Measurements from ENCODE around the gene RNF182. TPM values are rescaled to one million over a fixed set of nuclear protein-coding genes. Genes with fewer than 3 reads are reported as not detected.

Gene RNF182
- total and polyA plus RNA-seq, 2 donors (not counting 1 experiment from before 2014, with no cell fraction given), result 0.10 TPM; not detected in 1

DNA sequence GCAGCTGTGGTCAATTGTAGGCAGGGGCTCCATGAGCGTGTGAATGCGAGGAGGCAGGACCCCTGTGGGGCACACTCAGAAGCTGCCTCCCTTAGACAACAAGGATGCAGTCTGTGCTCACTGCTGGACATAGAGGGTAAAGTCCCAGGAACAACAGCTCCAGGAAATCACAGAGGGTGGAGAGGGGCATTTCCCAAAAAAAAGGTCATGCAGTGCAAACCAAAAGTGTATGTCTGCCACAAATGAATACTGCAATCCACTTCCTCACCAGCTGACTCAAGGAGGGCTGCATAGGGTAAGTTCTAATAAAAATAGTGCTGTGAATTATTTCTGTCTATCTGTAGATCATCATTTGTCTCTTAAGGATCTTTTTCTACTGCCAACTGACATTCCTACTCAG lies 95.8 kb downstream of the RNF182 start:
- H4K20me1 ChIP-seq (ENCODE audit: control insufficient read depth, insufficient read depth, low read length, poor library complexity, severe bottlenecking), result no peaks in the 10 kb centered on the region
- no peaks in the 10 kb centered on the region for H3K79me2 ChIP-seq (ENCODE audit: control insufficient read depth, insufficient read depth, low read length)
- peaks cover 7% of the 10 kb centered on the region for H3K4me1 Mint-ChIP-seq
- intact Hi-C loops (cut with micrococcal nuclease), result no loop called here
- TF ChIP-seq, protein P1, sequence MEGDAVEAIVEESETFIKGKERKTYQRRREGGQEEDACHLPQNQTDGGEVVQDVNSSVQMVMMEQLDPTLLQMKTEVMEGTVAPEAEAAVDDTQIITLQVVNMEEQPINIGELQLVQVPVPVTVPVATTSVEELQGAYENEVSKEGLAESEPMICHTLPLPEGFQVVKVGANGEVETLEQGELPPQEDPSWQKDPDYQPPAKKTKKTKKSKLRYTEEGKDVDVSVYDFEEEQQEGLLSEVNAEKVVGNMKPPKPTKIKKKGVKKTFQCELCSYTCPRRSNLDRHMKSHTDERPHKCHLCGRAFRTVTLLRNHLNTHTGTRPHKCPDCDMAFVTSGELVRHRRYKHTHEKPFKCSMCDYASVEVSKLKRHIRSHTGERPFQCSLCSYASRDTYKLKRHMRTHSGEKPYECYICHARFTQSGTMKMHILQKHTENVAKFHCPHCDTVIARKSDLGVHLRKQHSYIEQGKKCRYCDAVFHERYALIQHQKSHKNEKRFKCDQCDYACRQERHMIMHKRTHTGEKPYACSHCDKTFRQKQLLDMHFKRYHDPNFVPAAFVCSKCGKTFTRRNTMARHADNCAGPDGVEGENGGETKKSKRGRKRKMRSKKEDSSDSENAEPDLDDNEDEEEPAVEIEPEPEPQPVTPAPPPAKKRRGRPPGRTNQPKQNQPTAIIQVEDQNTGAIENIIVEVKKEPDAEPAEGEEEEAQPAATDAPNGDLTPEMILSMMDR (IDR thresholded peaks at IDR 0.05), result no peak
- TF ChIP-seq EZH2 (IDR thresholded peaks at IDR 0.05; ENCODE audit: borderline replicate concordance, insufficient read depth, low read depth, low read length, poor library complexity, severe bottlenecking), result no peak
- no CpG with 5 or more reads among the region's 2 CpGs for WGBS (ENCODE audit: insufficient coverage)
- ChIA-PET POLR2A (no interaction called here), CTCF (interaction anchor here (1.4 kb wide), 1 partner anchor 26 kb away, joined by 5 read pairs; no protein-coding TSS in a partner anchor)
- H2AFZ ChIP-seq (ENCODE audit: insufficient read depth, low read depth, low read length, poor library complexity, severe bottlenecking), result no peak overlapping the region
- H3K9ac ChIP-seq (ENCODE audit: low read length), result no peak overlapping the region
- no peak overlapping the region for H3K27ac Mint-ChIP-seq
- ATAC-seq (ENCODE audit: low read depth), result no peak
- H3K4me2 ChIP-seq (replicated peaks; ENCODE audit: low read depth, low read length, poor library complexity, severe bottlenecking), result no peak overlapping the region
- H3K27me3 ChIP-seq (replicated peaks in 1 of 4; ENCODE audit: control extremely low read depth in 1 of 4, control insufficient read depth in 3 of 4, insufficient read depth in 4 of 4, low read length in 3 of 4), result peaks cover 0 to 3% (median 0%) of the 10 kb centered on the region in 4 experiments
- H3K36me3 ChIP-seq (replicated peaks in 1 of 2; ENCODE audit: control extremely low read depth in 1 of 2, control insufficient read depth in 1 of 2, extremely low read depth in 1 of 2, insufficient read depth in 2 of 2, low read length in 1 of 2), result no peaks in the 10 kb centered on the region
- peaks cover 0 to 4% of the 10 kb centered on the region in 2 donors for H3K4me1 ChIP-seq (ENCODE audit: control insufficient read depth in 2 of 2, insufficient read depth in 2 of 2, low read length in 2 of 2)
- H3K4me3 Mint-ChIP-seq, result no peak overlapping the region
- H3K9me3 ChIP-seq (ENCODE audit: control extremely low read depth in 1 of 3, control insufficient read depth in 2 of 3, insufficient read depth in 1 of 3, low read length in 2 of 3), result no peaks in the 10 kb centered on the region
- no peak for DNase-seq
- H3K4me3 ChIP-seq (ENCODE audit: control extremely low read depth in 1 of 5, extremely low read depth in 1 of 5, insufficient read depth in 1 of 5, low read depth in 2 of 5, low read length in 4 of 5), result no peak overlapping the region
- no peaks in the 10 kb centered on the region for H3K9me3 Mint-ChIP-seq (ENCODE audit: insufficient read depth)
- H3K27me3 Mint-ChIP-seq, result peaks cover 10% of the 10 kb centered on the region
- no peak overlapping the region for H3K27ac ChIP-seq (ENCODE audit: low read length in 2 of 2)

DNA sequence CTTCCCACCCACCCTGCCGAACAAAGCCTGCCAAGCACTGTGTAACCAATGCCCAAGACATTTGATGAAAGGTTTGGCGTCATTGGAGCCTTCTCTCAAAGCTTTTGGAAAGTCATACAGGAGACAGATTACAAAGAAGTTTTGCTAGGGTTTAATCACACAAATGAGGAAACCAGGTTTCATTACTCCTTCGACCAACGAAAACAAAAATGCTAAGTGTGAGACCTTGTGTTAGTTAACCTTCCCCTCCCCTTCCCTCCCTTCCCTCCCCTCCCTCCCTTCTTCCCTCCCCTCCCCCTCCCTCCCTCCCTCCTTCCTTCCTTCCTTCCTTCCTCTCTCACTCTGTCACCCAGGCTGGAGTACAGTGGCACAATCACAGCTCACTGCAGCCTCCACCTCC lies 96.7 kb downstream of the RNF182 start:
- no peak overlapping the region for H3K27ac ChIP-seq (ENCODE audit: low read length in 2 of 2)
- POLR2A ChIA-PET, result no interaction called here
- CTCF ChIA-PET, result interaction anchor here (1.0 to 1.4 kb wide), 2 partner anchors 25 to 26 kb away, joined by 3 to 5 read pairs; no protein-coding TSS in a partner anchor
- no peak overlapping the region for H3K4me3 Mint-ChIP-seq
- DNase-seq, result no peak
- H3K4me1 Mint-ChIP-seq, result peaks cover 11% of the 10 kb centered on the region
- H3K36me3 ChIP-seq (replicated peaks in 1 of 2; ENCODE audit: control extremely low read depth in 1 of 2, control insufficient read depth in 1 of 2, extremely low read depth in 1 of 2, insufficient read depth in 2 of 2, low read length in 1 of 2), result no peaks in the 10 kb centered on the region
- H3K27ac Mint-ChIP-seq, result no peak overlapping the region
- no peak for ATAC-seq (ENCODE audit: low read depth)
- H3K9ac ChIP-seq (ENCODE audit: low read length), result no peak overlapping the region
- no peaks in the 10 kb centered on the region for H4K20me1 ChIP-seq (ENCODE audit: control insufficient read depth, insufficient read depth, low read length, poor library complexity, severe bottlenecking)
- H3K79me2 ChIP-seq (ENCODE audit: control insufficient read depth, insufficient read depth, low read length), result no peaks in the 10 kb centered on the region
- no peak for TF ChIP-seq EZH2 (IDR thresholded peaks at IDR 0.05; ENCODE audit: borderline replicate concordance, insufficient read depth, low read depth, low read length, poor library complexity, severe bottlenecking)
- TF ChIP-seq, protein P1 (IDR thresholded peaks at IDR 0.05), result no peak
- no peak overlapping the region for H3K4me3 ChIP-seq (ENCODE audit: control extremely low read depth in 1 of 5, extremely low read depth in 1 of 5, insufficient read depth in 1 of 5, low read depth in 2 of 5, low read length in 4 of 5)
- no peaks in the 10 kb centered on the region for H3K9me3 ChIP-seq (ENCODE audit: control extremely low read depth in 1 of 3, control insufficient read depth in 2 of 3, insufficient read depth in 1 of 3, low read length in 2 of 3)
- intact Hi-C loops (cut with micrococcal nuclease), result no loop called here
- WGBS (ENCODE audit: insufficient coverage), result 100% methylated on average over 1 of the region's 4 CpGs
- no peaks in the 10 kb centered on the region for H3K27me3 ChIP-seq (replicated peaks in 1 of 4; ENCODE audit: control extremely low read depth in 1 of 4, control insufficient read depth in 3 of 4, insufficient read depth in 4 of 4, low read length in 3 of 4)
- H3K4me2 ChIP-seq (replicated peaks; ENCODE audit: low read depth, low read length, poor library complexity, severe bottlenecking), result no peak overlapping the region
- no peak overlapping the region for H2AFZ ChIP-seq (ENCODE audit: insufficient read depth, low read depth, low read length, poor library complexity, severe bottlenecking)
- peaks cover 0 to 5% of the 10 kb centered on the region in 2 donors for H3K4me1 ChIP-seq (ENCODE audit: control insufficient read depth in 2 of 2, insufficient read depth in 2 of 2, low read length in 2 of 2)
- H3K27me3 Mint-ChIP-seq, result peaks cover 9% of the 10 kb centered on the region
- no peaks in the 10 kb centered on the region for H3K9me3 Mint-ChIP-seq (ENCODE audit: insufficient read depth)

Measured in B cell (primary cell).